ENCODE measurements around the gene GRHL3. TPM values are rescaled to one million over a fixed set of nuclear protein-coding genes. Genes with fewer than 3 reads are reported as not detected.

Gene GRHL3
- total RNA-seq, 1 donor from 2014 or later: 17.1 TPM

- H3K4me1 Mint-ChIP-seq: peaks cover 41% of the 10 kb centered on the region
- TF ChIP-seq CTCF (IDR thresholded peaks at IDR 0.05; ENCODE audit: unreplicated experiment): no peak
- H3K36me3 Mint-ChIP-seq: peaks cover 8% of the 10 kb centered on the region
- H3K27me3 Mint-ChIP-seq (ENCODE audit: low read depth): peaks cover 11% of the 10 kb centered on the region
- no peak for DNase-seq (ENCODE audit: low spot score in 2 of 2, unreplicated experiment in 2 of 2)
- H3K4me3 Mint-ChIP-seq: no peak overlapping the region
- H3K9me3 Mint-ChIP-seq: no peaks in the 10 kb centered on the region
- peak overlapping the region; percentile 94 for H3K27ac Mint-ChIP-seq
Observed at GRCh38 chr1:24329797-24330543, 10.8 kb downstream of the GRHL3 start.

- Mint-ChIP-seq H3K4me1 (peaks cover 41% of the 10 kb centered on the region), H3K27ac (no peak overlapping the region), H3K9me3 (no peaks in the 10 kb centered on the region), H3K27me3 (ENCODE audit: low read depth) (peaks cover 5% of the 10 kb centered on the region), H3K4me3 (no peak overlapping the region), H3K36me3 (peaks cover 8% of the 10 kb centered on the region)
- no peak for DNase-seq (ENCODE audit: low spot score in 2 of 2, unreplicated experiment in 2 of 2)
- no peak for TF ChIP-seq CTCF (IDR thresholded peaks at IDR 0.05; ENCODE audit: unreplicated experiment)
Observed at GRCh38 chr1:24331961-24332673, 13.0 kb downstream of the GRHL3 start.

DNA sequence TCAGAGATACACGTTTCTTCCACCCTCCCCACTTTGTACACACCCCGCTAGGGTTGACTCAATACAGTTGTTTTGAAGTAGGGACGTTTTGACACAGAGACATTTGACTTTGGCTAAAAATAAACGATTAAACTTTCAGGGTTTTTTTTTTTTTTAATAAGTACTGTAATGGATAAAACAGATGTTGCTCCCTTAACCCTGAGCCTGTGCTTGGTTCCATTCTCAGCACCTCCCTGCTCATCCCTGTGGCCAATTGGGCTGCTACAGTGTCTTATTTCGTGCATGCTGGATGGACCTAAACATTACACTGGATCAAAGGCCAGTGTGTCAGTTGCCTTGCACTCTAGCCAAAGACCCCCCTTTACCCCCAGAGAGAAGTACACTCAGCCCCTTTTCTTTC lies 16.9 kb downstream of the GRHL3 start:
- Mint-ChIP-seq H3K27ac (no peak overlapping the region), H3K4me3 (no peak overlapping the region), H3K27me3 (ENCODE audit: low read depth) (no peaks in the 10 kb centered on the region), H3K4me1 (peaks cover 29% of the 10 kb centered on the region), H3K9me3 (no peaks in the 10 kb centered on the region), H3K36me3 (peaks cover 8% of the 10 kb centered on the region)
- no peak for DNase-seq (ENCODE audit: low spot score in 2 of 2, unreplicated experiment in 2 of 2)
- no peak for TF ChIP-seq CTCF (IDR thresholded peaks at IDR 0.05; ENCODE audit: unreplicated experiment)

- Mint-ChIP-seq H3K27ac (no peak overlapping the region), H3K36me3 (peaks cover under 1% of the 10 kb centered on the region), H3K4me3 (no peak overlapping the region), H3K4me1 (peaks cover 32% of the 10 kb centered on the region), H3K27me3 (ENCODE audit: low read depth) (no peaks in the 10 kb centered on the region), H3K9me3 (no peaks in the 10 kb centered on the region)
- no peak for TF ChIP-seq CTCF (IDR thresholded peaks at IDR 0.05; ENCODE audit: unreplicated experiment)
- no peak for DNase-seq (ENCODE audit: low spot score in 2 of 2, unreplicated experiment in 2 of 2)
Observed at GRCh38 chr1:24337455-24337854, 18.3 kb downstream of the GRHL3 start.

DNA sequence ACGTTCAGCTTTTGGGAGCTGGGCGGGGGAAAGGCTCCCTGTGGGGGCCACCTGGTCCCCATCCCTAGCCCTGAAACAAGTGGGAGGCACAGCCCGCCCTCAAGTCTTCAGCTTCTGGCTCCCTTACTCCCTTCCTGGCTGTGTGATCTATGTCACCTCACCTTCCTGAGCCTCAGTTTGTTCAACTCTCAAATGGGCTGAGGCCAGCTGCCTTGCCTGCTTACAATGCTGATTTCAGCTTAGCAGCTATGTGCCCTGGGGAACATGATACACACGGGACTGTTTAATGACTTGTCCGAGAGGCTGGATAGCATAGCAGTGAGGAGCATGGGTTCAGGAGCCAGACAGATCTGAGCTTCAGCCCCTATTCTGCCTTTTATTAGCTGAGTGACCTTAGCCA lies 19.3 kb downstream of the GRHL3 start:
- no peak for TF ChIP-seq CTCF (IDR thresholded peaks at IDR 0.05; ENCODE audit: unreplicated experiment)
- Mint-ChIP-seq H3K9me3 (no peaks in the 10 kb centered on the region), H3K27me3 (ENCODE audit: low read depth) (no peaks in the 10 kb centered on the region), H3K36me3 (no peaks in the 10 kb centered on the region), H3K4me1 (peaks cover 32% of the 10 kb centered on the region), H3K27ac (no peak overlapping the region), H3K4me3 (no peak overlapping the region)
- DNase-seq (ENCODE audit: low spot score in 2 of 2, unreplicated experiment in 2 of 2): no peak
